ENCODE data around the gene GNAS-AS1. TPM values are rescaled to one million over a fixed set of nuclear protein-coding genes. Genes with fewer than 3 reads are reported as not detected.

The GNAS-AS1 gene
- total and polyA plus RNA-seq, 10 of the 15 experiments (the other 5 are each of a cell fraction or from before 2014, with no cell fraction given), result 0.06 to 2.7 (median 1.2) TPM

- no peak for TF ChIP-seq EP300 (IDR thresholded peaks at IDR 0.05; ENCODE audit: borderline replicate concordance in 1 of 2, control insufficient read depth in 1 of 2, low read depth in 2 of 2, low read length in 2 of 2)
- TF ChIP-seq ZSCAN29 (IDR thresholded peaks at IDR 0.05), result no peak
- no peak for TF ChIP-seq NKRF (conservative IDR thresholded peaks at IDR 0.05)
- TF ChIP-seq SMC3 (IDR thresholded peaks at IDR 0.05; ENCODE audit: borderline replicate concordance, low read length), result peak; percentile 60
- no peak for TF ChIP-seq ZNF592 (IDR thresholded peaks at IDR 0.05)
- TF ChIP-seq, protein P1, sequence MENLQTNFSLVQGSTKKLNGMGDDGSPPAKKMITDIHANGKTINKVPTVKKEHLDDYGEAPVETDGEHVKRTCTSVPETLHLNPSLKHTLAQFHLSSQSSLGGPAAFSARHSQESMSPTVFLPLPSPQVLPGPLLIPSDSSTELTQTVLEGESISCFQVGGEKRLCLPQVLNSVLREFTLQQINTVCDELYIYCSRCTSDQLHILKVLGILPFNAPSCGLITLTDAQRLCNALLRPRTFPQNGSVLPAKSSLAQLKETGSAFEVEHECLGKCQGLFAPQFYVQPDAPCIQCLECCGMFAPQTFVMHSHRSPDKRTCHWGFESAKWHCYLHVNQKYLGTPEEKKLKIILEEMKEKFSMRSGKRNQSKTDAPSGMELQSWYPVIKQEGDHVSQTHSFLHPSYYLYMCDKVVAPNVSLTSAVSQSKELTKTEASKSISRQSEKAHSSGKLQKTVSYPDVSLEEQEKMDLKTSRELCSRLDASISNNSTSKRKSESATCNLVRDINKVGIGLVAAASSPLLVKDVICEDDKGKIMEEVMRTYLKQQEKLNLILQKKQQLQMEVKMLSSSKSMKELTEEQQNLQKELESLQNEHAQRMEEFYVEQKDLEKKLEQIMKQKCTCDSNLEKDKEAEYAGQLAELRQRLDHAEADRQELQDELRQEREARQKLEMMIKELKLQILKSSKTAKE (IDR thresholded peaks at IDR 0.05; ENCODE audit: low read depth, poor library complexity, severe bottlenecking), result no peak
- 0 out of 2 replicates have a peak, but pooled peaks have one; percentile 26 for TF ChIP-seq RAD51 (IDR thresholded peaks at IDR 0.05)
- no peak for TF ChIP-seq MYC (IDR thresholded peaks at IDR 0.05; ENCODE audit: insufficient read depth, insufficient read length, insufficient replicate concordance, low read length, severe bottlenecking)
- TF ChIP-seq YY1 (IDR thresholded peaks at IDR 0.05; ENCODE audit: low read depth, low read length), result 0 out of 2 replicates have a peak, but pooled peaks have one; percentile 30
- TF ChIP-seq REST (IDR thresholded peaks at IDR 0.05; ENCODE audit: low read depth, low read length), result no peak
- no peak for TF ChIP-seq HCFC1 (IDR thresholded peaks at IDR 0.05; ENCODE audit: low read length)
- TF ChIP-seq BHLHE40 (IDR thresholded peaks at IDR 0.05; ENCODE audit: borderline replicate concordance in 1 of 2, low read depth in 2 of 2, low read length in 1 of 2), result peak in 1 of 2 experiments; percentile 33; a peak in 1 of 4 replicates
- TF ChIP-seq, protein P2, sequence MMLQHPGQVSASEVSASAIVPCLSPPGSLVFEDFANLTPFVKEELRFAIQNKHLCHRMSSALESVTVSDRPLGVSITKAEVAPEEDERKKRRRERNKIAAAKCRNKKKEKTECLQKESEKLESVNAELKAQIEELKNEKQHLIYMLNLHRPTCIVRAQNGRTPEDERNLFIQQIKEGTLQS (IDR thresholded peaks at IDR 0.05; ENCODE audit: borderline replicate concordance, extremely low read depth, low read depth, low read length), result peak; percentile 44; the same call in 1 of the 2 replicates
- TF ChIP-seq NBN (IDR thresholded peaks at IDR 0.05), result no peak
- TF ChIP-seq NR2C2 (IDR thresholded peaks at IDR 0.05; ENCODE audit: borderline replicate concordance, control insufficient read depth, insufficient read length, low read depth), result no peak
- no peak for TF ChIP-seq PAX8 (IDR thresholded peaks at IDR 0.05)
These were observed 2.0 kb upstream of the GNAS-AS1 start, which contains the start of gene GNAS (continued) for GRCh38 chr20:58852543-58853271.
